HepG2 (cell line): ENCODE results near the gene TSACC. TPM values are rescaled to one million over a fixed set of nuclear protein-coding genes. Genes with fewer than 3 reads are reported as not detected.

ENCODE experiments used
- ARID3A ChIP-seq: IDR thresholded peaks from 2 replicates; pipeline ENCODE4 v1.6.1; 2012; ENCODE audit warnings: low read depth, low read length, improper control_type of control experiment
- EEA1 ChIP-seq: sonication (generic); formaldehyde crosslinking; IDR thresholded peaks from 2 replicates; pipeline ENCODE4 v1.5.1; 2020; ENCODE audit warnings: mild to moderate bottlenecking, missing genetic modification reagents, borderline replicate concordance
- FLYWCH1 ChIP-seq: sonication (generic); formaldehyde crosslinking; IDR thresholded peaks from 2 replicates; pipeline ENCODE4 v1.8.1; 2023; ENCODE audit warnings: mild to moderate bottlenecking, missing genetic modification reagents
- GATA4 ChIP-seq: sonication (generic); IDR thresholded peaks from 2 replicates; pipeline ENCODE4 v1.6.1; 2016; ENCODE audit warnings: antibody characterized with exemption, low read depth, borderline replicate concordance
- HCFC1 ChIP-seq: fragments of 150-350 bp; IDR thresholded peaks from 2 replicates; pipeline ENCODE4 v1.6.1; 2014; ENCODE audit warnings: low read depth, low read length
- JARID2 ChIP-seq: sonication (generic); formaldehyde crosslinking; IDR thresholded peaks from 2 replicates; pipeline ENCODE4 v1.8.1; 2023; ENCODE audit warnings: missing genetic modification reagents, inconsistent platforms; ENCODE audit not compliant: insufficient replicate concordance
- PRDM15 ChIP-seq: sonication (generic); formaldehyde crosslinking; IDR thresholded peaks from 2 replicates; pipeline ENCODE4 v1.4.0; 2020; ENCODE audit warnings: missing genetic modification reagents
- RERE ChIP-seq: IDR thresholded peaks from 2 replicates; pipeline ENCODE4 v1.6.1; 2016; ENCODE audit warnings: low read depth, missing genetic modification reagents, missing compliant biosample characterization
- SP4 ChIP-seq: sonication (generic); formaldehyde crosslinking; IDR thresholded peaks from 2 replicates; pipeline ENCODE4 v1.8.1; 2023; ENCODE audit warnings: mild to moderate bottlenecking, missing genetic modification reagents
- SRF ChIP-seq: IDR thresholded peaks from 2 replicates; pipeline ENCODE4 v1.6.1; 2011; ENCODE audit warnings: mild to moderate bottlenecking, low read depth, low read length, moderate library complexity
- XRCC5 ChIP-seq: fragments of 200-400 bp; formaldehyde crosslinking; optimal IDR thresholded peaks from 2 replicates; pipeline ENCODE3; 2017; ENCODE audit warnings: mild to moderate bottlenecking, low read length
- ZBTB7B ChIP-seq: sonication (generic); formaldehyde crosslinking; IDR thresholded peaks from 2 replicates; pipeline ENCODE4 v1.4.0; 2020; ENCODE audit warnings: missing genetic modification reagents
- ZC3H4 ChIP-seq: sonication (generic); formaldehyde crosslinking; IDR thresholded peaks from 2 replicates; pipeline ENCODE4 v1.4.0; 2020; ENCODE audit warnings: missing genetic modification reagents, borderline replicate concordance
- ZFP36L2 ChIP-seq: sonication (generic); formaldehyde crosslinking; IDR thresholded peaks from 2 replicates; pipeline ENCODE4 v1.4.0; 2020; ENCODE audit warnings: missing genetic modification reagents
- ZMYM4 ChIP-seq: sonication (generic); formaldehyde crosslinking; IDR thresholded peaks from 2 replicates; pipeline ENCODE4 v1.8.1; 2023; ENCODE audit warnings: mild to moderate bottlenecking, missing genetic modification reagents
- ZNF17 ChIP-seq: sonication (generic); formaldehyde crosslinking; IDR thresholded peaks from 2 replicates; pipeline ENCODE4 v1.5.0; 2020; ENCODE audit warnings: mild to moderate bottlenecking, missing genetic modification reagents
- ZNF619 ChIP-seq: sonication (generic); formaldehyde crosslinking; IDR thresholded peaks from 2 replicates; pipeline ENCODE4 v1.4.0; 2020; ENCODE audit warnings: mild to moderate bottlenecking, missing genetic modification reagents
- ZZZ3 ChIP-seq: sonication (generic); formaldehyde crosslinking; IDR thresholded peaks from 2 replicates; pipeline ENCODE4 v1.4.0; 2020; ENCODE audit warnings: missing genetic modification reagents, mild to moderate bottlenecking, borderline replicate concordance
- polyA plus RNA-seq, 8 experiments: library from polyadenylated mRNA; depleted of rRNA in 3 of 8; stranded (reverse) in 7 of 8; unstranded in 1 of 8; fragments of >200 nt; fragmentation: Illumina TruSeq in 4 of 8; extraction: Trizol in 4 of 8; gene quantifications; 2 replicates each; pipeline versions ENCODE4 v1.2.1 to v1.2.3, GENCODE V29; 2011 to 2016; ENCODE audit warnings: low read depth in 4 of 8, missing spikeins in 1 of 8, mixed read lengths in 1 of 8; ENCODE audit not compliant: insufficient read depth in 1 of 8
- total RNA-seq, 5 experiments: library from RNA; depleted of rRNA; stranded (reverse); fragments of >200 nt; fragmentation: Illumina TruSeq; extraction: Trizol; gene quantifications; 2 replicates each; pipeline ENCODE4 v1.2.3, GENCODE V29; 2016; ENCODE audit warnings: low read depth in 1 of 5

Gene TSACC
- total and polyA plus RNA-seq, 2 of the 13 experiments (the other 11 are each of a cell fraction or from before 2014, with no cell fraction given) = 1.5 to 2.6 TPM

GRCh38 chr1:156291226-156292061 is 46.9 kb upstream of the TSACC start (continued):
- no peak for TF ChIP-seq FLYWCH1 (CRISPR knock-in tag)
- peak; percentile 17; the same call in 1 of the 2 replicates for TF ChIP-seq ZNF619 (CRISPR knock-in tag)
- peak; percentile 46; the same call in 1 of the 2 replicates for TF ChIP-seq ZZZ3 (CRISPR knock-in tag)
- no peak for TF ChIP-seq JARID2 (CRISPR knock-in tag)
- 0 out of 2 replicates have a peak, but pooled peaks have one; percentile 20 for TF ChIP-seq SRF
- no peak; the same call in 1 of the 2 replicates for TF ChIP-seq GATA4
- 0 out of 2 replicates have a peak, but pooled peaks have one; percentile 33 for TF ChIP-seq PRDM15 (CRISPR knock-in tag)
- TF ChIP-seq ZC3H4 (CRISPR knock-in tag) = no peak
- TF ChIP-seq ZFP36L2 (CRISPR knock-in tag) = no peak
- TF ChIP-seq ZNF17 = no peak
- TF ChIP-seq ARID3A = 0 out of 2 replicates have a peak, but pooled peaks have one; percentile 15
- TF ChIP-seq XRCC5 = peak; percentile 75
- 0 out of 2 replicates have a peak, but pooled peaks have one; percentile 60 for TF ChIP-seq RERE (CRISPR knock-in tag)
- TF ChIP-seq HCFC1 = no peak; the same call in 1 of the 2 replicates
- peak; percentile 91 for TF ChIP-seq ZBTB7B (CRISPR knock-in tag)
- peak; percentile 63; the same call in 1 of the 2 replicates for TF ChIP-seq ZMYM4
- 0 out of 2 replicates have a peak, but pooled peaks have one; percentile 52 for TF ChIP-seq SP4
- TF ChIP-seq EEA1 = no peak
